H1 (cell line): ENCODE data around the gene NR4A2. TPM values are rescaled to one million over a fixed set of nuclear protein-coding genes. Genes with fewer than 3 reads are reported as not detected.

Source experiments
- CTCF ChIA-PET: fragments of 300-600 bp; sonication (Branson Sonifier 250); formaldehyde crosslinking; loops from one replicate; lab custom pipeline; 2021; ENCODE audit not compliant: partially characterized antibody; lab: Charles Lee
- POLR2A ChIA-PET: fragments of 300-600 bp; sonication (Branson Sonifier 250); formaldehyde crosslinking; loops from one replicate; lab custom pipeline; 2021; ENCODE audit warnings: inconsistent platforms; ENCODE audit not compliant: partially characterized antibody; lab: Charles Lee
- DNase-seq, 2 experiments: peaks; one replicate each; pipeline versions ENCODE4 v3.0.0 to v3.0.0-alpha.2; 2010 to 2022; ENCODE audit warnings: low spot score in 2 of 2, low read depth in 1 of 2, mixed read lengths in 1 of 2
- FAIRE-seq: peaks from 2 replicates; lab custom pipeline; 2011; peaks lifted over from hg19 to GRCh38; lab: Jason Lieb, UNC
- H2AFZ ChIP-seq: 2 replicates; pipeline ENCODE4 v1.8.1; 2012; ENCODE audit warnings: low read length, inconsistent platforms
- H2AK5ac ChIP-seq: 2 replicates; pipeline ENCODE4 v1.6.1; 2013; ENCODE audit warnings: low read depth, low read length
- H2BK120ac ChIP-seq: replicated peaks from 2 replicates; pipeline ENCODE3; 2013; ENCODE audit warnings: low read depth, low read length, inconsistent platforms
- H2BK12ac ChIP-seq: 2 replicates; pipeline ENCODE4 v1.6.1; 2013; ENCODE audit warnings: low read depth, low read length
- H2BK15ac ChIP-seq: 2 replicates; pipeline ENCODE4 v1.6.1; 2013; ENCODE audit warnings: low read length
- H2BK20ac ChIP-seq: 2 replicates; pipeline ENCODE4 v1.6.1; 2013; ENCODE audit warnings: low read length
- H2BK5ac ChIP-seq: 2 replicates; pipeline ENCODE4 v1.6.1; 2013; ENCODE audit warnings: low read depth, low read length
- H3K14ac ChIP-seq: 2 replicates; pipeline ENCODE4 v1.6.1; 2013; ENCODE audit warnings: inconsistent platforms; ENCODE audit not compliant: insufficient read length
- H3K18ac ChIP-seq: 2 replicates; pipeline ENCODE4 v1.6.1; 2013; ENCODE audit warnings: low read length; ENCODE audit errors: extremely low read depth
- H3K23ac ChIP-seq: 2 replicates; pipeline ENCODE4 v1.6.1; 2013; ENCODE audit warnings: inconsistent platforms; ENCODE audit not compliant: insufficient read length
- H3K23me2 ChIP-seq: 2 replicates; pipeline ENCODE4 v1.6.1; 2013; ENCODE audit warnings: low read depth, low read length
- H3K27ac ChIP-seq: 2 replicates; pipeline ENCODE4 v1.6.1; 2011; ENCODE audit warnings: low read depth, low read length, inconsistent platforms
- H3K27me3 ChIP-seq, 4 experiments: replicated peaks in 1 of 4; 1 replicate in 1 of 4; 2 replicates in 3 of 4; pipeline versions ENCODE4 v1.6.1 to v1.8.1; 2011 to 2013; ENCODE audit warnings: low read length in 3 of 4, mild to moderate bottlenecking in 3 of 4, inconsistent platforms in 2 of 4, mixed read lengths in 2 of 4, moderate library complexity in 1 of 4; ENCODE audit not compliant: control insufficient read depth in 3 of 4, insufficient read depth in 3 of 4; ENCODE audit errors: extremely low read depth in 1 of 4
- H3K36me3 ChIP-seq, 4 experiments: 2 replicates each; pipeline versions ENCODE4 v1.6.1 to v1.8.1; 2011 to 2013; ENCODE audit warnings: mild to moderate bottlenecking in 4 of 4, low read length in 3 of 4, moderate library complexity in 2 of 4, control low read depth in 1 of 4, inconsistent platforms in 1 of 4; ENCODE audit not compliant: insufficient read depth in 4 of 4, control insufficient read depth in 2 of 4
- H3K4ac ChIP-seq: replicated peaks from 2 replicates; pipeline ENCODE3; 2013; ENCODE audit warnings: low read length, low read depth, mixed read lengths, inconsistent platforms; ENCODE audit not compliant: insufficient read length
- H3K4me1 ChIP-seq, 4 experiments: replicated peaks in 1 of 4; 1 replicate in 1 of 4; 2 replicates in 3 of 4; pipeline versions ENCODE4 v1.6.1 to v1.8.1; 2011 to 2013; ENCODE audit warnings: low read length in 3 of 4, inconsistent platforms in 2 of 4, mixed read lengths in 1 of 4; ENCODE audit not compliant: insufficient read depth in 4 of 4, control insufficient read depth in 3 of 4
- H3K4me2 ChIP-seq, 2 experiments: 2 replicates each; pipeline versions ENCODE4 v1.6.1 to v1.8.1; 2011 to 2013; ENCODE audit warnings: low read depth in 2 of 2, low read length in 2 of 2, control low read depth in 1 of 2, inconsistent platforms in 1 of 2, mild to moderate bottlenecking in 1 of 2; ENCODE audit not compliant: insufficient read depth in 1 of 2
- H3K4me3 ChIP-seq, 4 experiments: fragments of 200-600, 300-600 bp in 1 of 4; sonication (generic), shearing (Covaris generic), sonication (Bioruptor Twin) in 1 of 4; 2 replicates each; pipeline versions ENCODE4 v1.5.1 to v1.8.1; 2011 to 2016; ENCODE audit warnings: low read length in 4 of 4, low read depth in 3 of 4, control low read depth in 2 of 4, inconsistent platforms in 2 of 4, mild to moderate bottlenecking in 2 of 4, mixed read lengths in 1 of 4, moderate library complexity in 1 of 4; ENCODE audit not compliant: insufficient read depth in 2 of 4; ENCODE audit errors: extremely low read depth in 1 of 4
- H3K56ac ChIP-seq: replicated peaks from 2 replicates; pipeline ENCODE3; 2013; ENCODE audit warnings: low read depth, mild to moderate bottlenecking, mixed read lengths, low read length, inconsistent platforms; ENCODE audit not compliant: insufficient read length
- H3K79me1 ChIP-seq: 2 replicates; pipeline ENCODE4 v1.6.1; 2013; ENCODE audit warnings: low read depth, low read length, control low read depth
- H3K79me2 ChIP-seq, 2 experiments: 2 replicates each; pipeline versions ENCODE4 v1.6.1 to v1.8.1; 2012 to 2013; ENCODE audit warnings: low read length in 2 of 2, mild to moderate bottlenecking in 2 of 2, inconsistent platforms in 1 of 2; ENCODE audit not compliant: insufficient read depth in 2 of 2, control insufficient read depth in 1 of 2
- H3K9ac ChIP-seq, 4 experiments: replicated peaks in 1 of 4; 1 replicate in 1 of 4; 2 replicates in 3 of 4; pipeline versions ENCODE4 v1.6.1 to v1.8.1; 2011 to 2013; ENCODE audit warnings: low read depth in 3 of 4, low read length in 3 of 4, control low read depth in 2 of 4, mild to moderate bottlenecking in 2 of 4, moderate library complexity in 2 of 4, inconsistent platforms in 1 of 4; ENCODE audit errors: extremely low read depth in 1 of 4
- H3K9me3 ChIP-seq, 2 experiments: 2 replicates each; pipeline versions ENCODE4 v1.6.1 to v1.8.1; 2012 to 2013; ENCODE audit warnings: mild to moderate bottlenecking in 2 of 2, moderate library complexity in 2 of 2, control low read depth in 1 of 2, inconsistent platforms in 1 of 2, low read depth in 1 of 2, low read length in 1 of 2, mixed read lengths in 1 of 2; ENCODE audit not compliant: insufficient read depth in 2 of 2
- H4K20me1 ChIP-seq, 2 experiments: replicated peaks in 1 of 2; 2 replicates each; pipeline versions ENCODE3 to v1.8.1; 2011 to 2013; ENCODE audit warnings: inconsistent platforms in 2 of 2, low read length in 2 of 2, mild to moderate bottlenecking in 1 of 2; ENCODE audit not compliant: insufficient read depth in 2 of 2, control insufficient read depth in 1 of 2
- H4K5ac ChIP-seq: 2 replicates; pipeline ENCODE4 v1.6.1; 2013; ENCODE audit warnings: low read length, low read depth, mixed read lengths, inconsistent platforms; ENCODE audit not compliant: insufficient read length
- H4K8ac ChIP-seq: 2 replicates; pipeline ENCODE4 v1.8.0; 2013; ENCODE audit warnings: mild to moderate bottlenecking, moderate library complexity, low read length, inconsistent platforms; ENCODE audit not compliant: insufficient read depth; ENCODE audit errors: extremely low read depth
- H4K91ac ChIP-seq: replicated peaks from 2 replicates; pipeline ENCODE3; 2013; ENCODE audit warnings: low read length, mixed read lengths, inconsistent platforms; ENCODE audit not compliant: insufficient read length
- GTF2F1 ChIP-seq: IDR thresholded peaks from 2 replicates; pipeline ENCODE4 v1.6.1; 2012; ENCODE audit warnings: low read depth, low read length, improper control_type of control experiment, borderline replicate concordance
- MAFK ChIP-seq: IDR thresholded peaks from 2 replicates; pipeline ENCODE4 v1.6.1; 2012; ENCODE audit warnings: low read depth, mild to moderate bottlenecking, improper control_type of control experiment, low read length
- POLR2A ChIP-seq, 2 experiments: IDR thresholded peaks; 1 replicate in 1 of 2; 2 replicates in 1 of 2; pipeline ENCODE4 v1.6.1; 2011; ENCODE audit warnings: low read depth in 2 of 2, low read length in 2 of 2, mild to moderate bottlenecking in 2 of 2; ENCODE audit errors: control extremely low read depth in 1 of 2
- TEAD4 ChIP-seq: IDR thresholded peaks from 2 replicates; pipeline ENCODE4 v1.6.1; 2012; ENCODE audit warnings: low read depth, low read length, inconsistent platforms, mixed read lengths
- YY1 ChIP-seq: IDR thresholded peaks from 2 replicates; pipeline ENCODE4 v1.6.1; 2011; ENCODE audit warnings: low read depth, mild to moderate bottlenecking, low read length
- WGBS, 2 experiments: shearing (Covaris generic) in 1 of 2; methylation state at CpG; one replicate each; pipeline versions ENCODE4 v1.1.6 to v1.1.7; 2013 to 2015; ENCODE audit warnings: low lambda C conversion rate in 2 of 2, mixed read lengths in 2 of 2, inconsistent platforms in 1 of 2, low coverage in 1 of 2, missing lambda C conversion rate in 1 of 2; ENCODE audit not compliant: insufficient replicate concordance in 2 of 2, insufficient coverage in 1 of 2, insufficient read length in 1 of 2; ENCODE audit errors: extremely low coverage in 1 of 2, missing lambda C conversion rate in 1 of 2; 5-methylcytosine and 5-hydroxymethylcytosine counted together
- polyA plus RNA-seq, 7 experiments: library from polyadenylated mRNA; depleted of rRNA in 3 of 7; stranded (reverse) in 5 of 7; unstranded in 2 of 7; fragments of >200 nt in 5 of 7; fragments of 200-250 nt in 2 of 7; gene quantifications; 1 replicate in 5 of 7; 2 replicates in 1 of 7; 4 replicates in 1 of 7; pipeline versions ENCODE4 v1.2.1 to v1.2.3, GENCODE V29; 2011 to 2013; ENCODE audit warnings: missing spikeins in 2 of 7, mixed read lengths in 2 of 7
- total RNA-seq: library from RNA; stranded (reverse); fragmentation: NEBNext Ultra II Directional; extraction: Animal tissue kit (Norgen Biotek cat#: 25700); gene quantifications from 2 replicates; pipeline ENCODE4 v1.2.1, GENCODE V29; 2021

NR4A2 gene
- total and polyA plus RNA-seq, 2 of the 8 experiments (the other 6 are each of a cell fraction or from before 2014, with no cell fraction given), result 0.15 to 1.7 TPM

DNA sequence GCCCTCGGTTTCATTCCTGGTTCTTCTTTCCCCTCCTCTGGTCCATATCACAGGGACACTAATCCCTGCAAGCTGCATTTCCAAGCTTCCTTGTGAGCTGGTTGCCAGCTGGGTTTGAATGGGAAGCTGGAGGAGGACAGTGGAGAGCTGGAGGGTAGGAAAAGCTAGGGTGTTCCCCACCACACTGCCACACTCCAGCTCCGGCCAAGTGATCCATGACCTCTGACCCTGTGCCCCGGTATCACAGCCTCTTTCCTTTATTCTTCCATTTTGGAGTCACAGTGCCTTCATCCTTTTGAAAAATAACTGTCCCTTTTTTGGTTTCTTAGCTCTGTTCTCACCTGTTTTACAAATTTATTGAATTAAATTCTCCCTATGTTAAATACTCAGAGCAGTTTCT is 13.1 kb upstream of the NR4A2 start:
- Histone ChIP-seq H3K27ac (no peak overlapping the region), H3K79me2 (no peaks in the 10 kb centered on the region), H3K56ac (no peak overlapping the region), H3K79me1 (no peaks in the 10 kb centered on the region), H3K14ac (no peak overlapping the region), H2AK5ac (no peak overlapping the region), H3K4ac (no peak overlapping the region), H2BK120ac (no peak overlapping the region), H4K8ac (no peak overlapping the region), H3K23me2 (peaks cover 5% of the 10 kb centered on the region; the same call in 1 of the 2 replicates), H3K27me3 (peaks cover 0 to 10% (median 5%) of the 10 kb centered on the region in 4 experiments; a peak in 3 of 7 replicates), H2BK20ac (no peak overlapping the region), H2BK5ac (no peak overlapping the region), H2BK12ac (no peak overlapping the region), H3K9ac (no peak overlapping the region), H4K5ac (no peak overlapping the region), H3K4me2 (no peak overlapping the region), H3K4me1 (no peaks in the 10 kb centered on the region), H4K91ac (no peak overlapping the region), H3K18ac (no peak overlapping the region), H3K9me3 (no peaks in the 10 kb centered on the region; a peak in 1 of 4 replicates), H2BK15ac (no peak overlapping the region), H3K23ac (no peak overlapping the region), H3K36me3 (no peaks in the 10 kb centered on the region), H4K20me1 (no peaks in the 10 kb centered on the region), H3K4me3 (no peak overlapping the region), H2AFZ (no peak overlapping the region)
- DNase-seq (no peak), FAIRE-seq (no peak)
- 82% methylated on average over 3 of the region's 3 CpGs; no CpG with 5 or more reads in 1 of the 2 experiments for WGBS, 2 experiments
- TF ChIP-seq MAFK (no peak), POLR2A (IDR thresholded peaks at IDR 0.05; ENCODE audit: control extremely low read depth in 1 of 2, low read depth in 2 of 2, low read length in 2 of 2) (no peak), YY1 (no peak), GTF2F1 (no peak), TEAD4 (no peak)
- ChIA-PET CTCF (interaction anchor here (0.9 to 2.8 kb wide), 4 partner anchors 10 to 242 kb away, joined by 3 to 14 read pairs (median 4); no protein-coding TSS in a partner anchor), POLR2A (no interaction called here)
